ENCODE data around the gene BAHCC1. TPM values are rescaled to one million over a fixed set of nuclear protein-coding genes. Genes with fewer than 3 reads are reported as not detected.

The BAHCC1 gene
- total RNA-seq, 6 donors from 2014 or later = 8.2 to 81.7 (median 21.0) TPM

DNA sequence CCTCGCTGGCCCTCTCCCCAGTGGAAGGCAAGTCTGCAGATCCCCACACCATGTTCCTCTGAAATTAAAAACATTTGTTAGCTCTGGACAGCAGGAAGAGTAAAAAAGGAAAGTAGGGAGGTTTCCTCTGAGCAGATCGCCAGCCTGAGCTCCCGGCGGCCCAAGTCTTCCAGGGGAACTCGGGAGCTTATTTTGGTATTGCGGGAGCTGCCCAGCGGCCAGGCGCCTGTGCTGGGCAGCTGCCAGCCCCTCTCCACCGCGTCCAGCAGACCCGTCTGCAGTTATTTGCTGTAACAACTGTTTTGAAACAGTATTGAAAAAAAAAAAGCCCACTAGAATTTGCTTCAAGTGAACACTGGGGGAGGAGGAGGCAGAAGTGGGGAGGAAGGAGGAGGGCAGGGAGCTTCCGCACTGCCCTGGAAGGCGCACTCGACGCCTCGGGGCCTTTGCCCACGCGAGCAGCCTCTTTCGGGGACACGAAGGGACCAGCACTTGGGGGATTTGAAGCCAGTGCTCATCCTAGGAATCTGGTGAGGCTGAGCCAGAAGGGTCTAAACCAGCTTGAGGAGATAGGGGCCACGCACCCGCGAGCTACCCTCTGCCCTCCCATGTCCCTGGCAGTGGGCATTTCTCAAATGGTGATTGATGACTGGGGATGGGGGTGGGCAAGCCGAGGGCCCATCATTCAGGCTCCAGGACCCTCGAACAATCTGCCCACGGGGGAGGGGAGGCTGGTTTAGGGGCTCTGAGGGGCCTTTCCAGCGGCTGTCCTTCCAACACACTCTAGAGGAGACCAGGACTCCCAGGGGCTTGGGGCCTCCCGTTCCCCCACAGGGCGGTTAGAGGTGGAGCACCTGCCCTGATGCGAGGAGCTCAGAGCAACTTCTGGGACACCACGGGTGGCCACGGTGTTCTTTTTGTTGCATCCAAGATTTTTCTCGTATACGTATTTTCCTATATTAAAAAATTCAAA lies 3.0 kb upstream of the BAHCC1 start:
- peak overlapping the region; percentile 95 to 99 (median 96) for H3K27ac ChIP-seq
- WGBS, 2 donors = 23 to 36% methylated on average over 28 to 31 of the region's 34 CpGs

DNA sequence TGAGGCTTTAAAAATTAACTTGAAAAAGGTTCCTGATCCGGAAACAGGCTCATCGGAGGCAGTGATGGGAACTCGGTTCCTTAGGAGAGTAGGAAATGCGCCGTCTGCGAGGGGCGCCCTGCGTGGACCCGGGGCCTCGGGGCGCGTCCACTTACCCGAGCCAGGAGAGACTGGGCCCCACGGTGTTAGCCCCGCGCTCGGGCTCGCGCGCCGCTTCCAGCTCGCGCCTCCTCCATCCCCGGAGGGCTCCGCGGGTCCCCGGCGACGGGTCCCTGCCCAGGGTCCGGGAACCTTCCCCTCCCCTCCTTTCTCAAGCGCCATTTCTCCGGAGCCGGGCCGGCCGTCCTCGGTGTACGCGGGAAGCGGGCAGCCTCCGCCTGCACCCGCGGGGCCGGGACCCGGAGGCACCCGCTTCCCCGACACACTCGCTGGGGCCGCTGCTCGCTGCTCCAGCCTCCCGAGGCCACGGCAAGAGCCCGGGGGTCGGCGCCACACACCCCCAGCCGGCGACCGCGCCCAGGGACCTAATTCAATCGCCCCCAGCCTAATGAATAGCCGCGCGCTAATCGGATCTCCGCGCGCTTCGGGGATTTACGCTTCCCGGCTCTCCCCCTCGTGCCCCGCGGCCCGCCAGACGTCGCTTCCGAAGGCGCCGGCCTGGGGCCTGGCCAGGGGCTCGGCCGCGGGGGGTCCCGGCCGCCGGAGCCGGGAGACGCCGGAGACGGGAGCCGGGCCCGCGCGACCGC lies 2.2 kb upstream of the BAHCC1 start:
- no peak for ATAC-seq (ENCODE audit: low FRiP score in 2 of 2)
- H3K9me3 ChIP-seq = no peaks in the 10 kb centered on the region
- peaks cover 56 to 78% (median 63%) of the 10 kb centered on the region in 4 donors for H3K4me1 ChIP-seq
- H3K27ac ChIP-seq = peak overlapping the region; percentile 95 to 99 (median 96)
- H3K27me3 ChIP-seq = peaks cover 0 to 17% (median 0%) of the 10 kb centered on the region in 4 donors
- 1 to 11% methylated on average over 12 to 67 of the region's 93 CpGs for WGBS, 2 donors
- no peaks in the 10 kb centered on the region for H3K36me3 ChIP-seq
- no peak for TF ChIP-seq EP300 (IDR thresholded peaks at IDR 0.05)
- TF ChIP-seq, protein P1, sequence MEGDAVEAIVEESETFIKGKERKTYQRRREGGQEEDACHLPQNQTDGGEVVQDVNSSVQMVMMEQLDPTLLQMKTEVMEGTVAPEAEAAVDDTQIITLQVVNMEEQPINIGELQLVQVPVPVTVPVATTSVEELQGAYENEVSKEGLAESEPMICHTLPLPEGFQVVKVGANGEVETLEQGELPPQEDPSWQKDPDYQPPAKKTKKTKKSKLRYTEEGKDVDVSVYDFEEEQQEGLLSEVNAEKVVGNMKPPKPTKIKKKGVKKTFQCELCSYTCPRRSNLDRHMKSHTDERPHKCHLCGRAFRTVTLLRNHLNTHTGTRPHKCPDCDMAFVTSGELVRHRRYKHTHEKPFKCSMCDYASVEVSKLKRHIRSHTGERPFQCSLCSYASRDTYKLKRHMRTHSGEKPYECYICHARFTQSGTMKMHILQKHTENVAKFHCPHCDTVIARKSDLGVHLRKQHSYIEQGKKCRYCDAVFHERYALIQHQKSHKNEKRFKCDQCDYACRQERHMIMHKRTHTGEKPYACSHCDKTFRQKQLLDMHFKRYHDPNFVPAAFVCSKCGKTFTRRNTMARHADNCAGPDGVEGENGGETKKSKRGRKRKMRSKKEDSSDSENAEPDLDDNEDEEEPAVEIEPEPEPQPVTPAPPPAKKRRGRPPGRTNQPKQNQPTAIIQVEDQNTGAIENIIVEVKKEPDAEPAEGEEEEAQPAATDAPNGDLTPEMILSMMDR (IDR thresholded peaks at IDR 0.05) = no peak
- no peak for TF ChIP-seq POLR2A (IDR thresholded peaks at IDR 0.05)
- TF ChIP-seq POLR2AphosphoS5 (IDR thresholded peaks at IDR 0.05) = no peak
- H3K4me3 ChIP-seq = peak overlapping the region; percentile 36 to 85 (median 80)
- DNase-seq = peak in 1 of 2 donors; percentile 89

More for the DNA sequence above, 3.0 kb upstream of the BAHCC1 start:
- no peaks in the 10 kb centered on the region for H3K9me3 ChIP-seq
- H3K4me1 ChIP-seq = peaks cover 52 to 84% (median 60%) of the 10 kb centered on the region in 4 donors
- peaks cover 0 to 18% (median 0%) of the 10 kb centered on the region in 4 donors for H3K27me3 ChIP-seq
- peak in 1 of 2 donors; percentile 92 for DNase-seq
- TF ChIP-seq, protein P1 (IDR thresholded peaks at IDR 0.05) = no peak
- TF ChIP-seq POLR2A (IDR thresholded peaks at IDR 0.05) = peak in 2 of 4 donors; percentile 15 to 67
- H3K36me3 ChIP-seq = no peaks in the 10 kb centered on the region
- ATAC-seq (ENCODE audit: low FRiP score in 2 of 2) = no peak
- H3K4me3 ChIP-seq = peak overlapping the region; percentile 36 to 85 (median 80)

DNA sequence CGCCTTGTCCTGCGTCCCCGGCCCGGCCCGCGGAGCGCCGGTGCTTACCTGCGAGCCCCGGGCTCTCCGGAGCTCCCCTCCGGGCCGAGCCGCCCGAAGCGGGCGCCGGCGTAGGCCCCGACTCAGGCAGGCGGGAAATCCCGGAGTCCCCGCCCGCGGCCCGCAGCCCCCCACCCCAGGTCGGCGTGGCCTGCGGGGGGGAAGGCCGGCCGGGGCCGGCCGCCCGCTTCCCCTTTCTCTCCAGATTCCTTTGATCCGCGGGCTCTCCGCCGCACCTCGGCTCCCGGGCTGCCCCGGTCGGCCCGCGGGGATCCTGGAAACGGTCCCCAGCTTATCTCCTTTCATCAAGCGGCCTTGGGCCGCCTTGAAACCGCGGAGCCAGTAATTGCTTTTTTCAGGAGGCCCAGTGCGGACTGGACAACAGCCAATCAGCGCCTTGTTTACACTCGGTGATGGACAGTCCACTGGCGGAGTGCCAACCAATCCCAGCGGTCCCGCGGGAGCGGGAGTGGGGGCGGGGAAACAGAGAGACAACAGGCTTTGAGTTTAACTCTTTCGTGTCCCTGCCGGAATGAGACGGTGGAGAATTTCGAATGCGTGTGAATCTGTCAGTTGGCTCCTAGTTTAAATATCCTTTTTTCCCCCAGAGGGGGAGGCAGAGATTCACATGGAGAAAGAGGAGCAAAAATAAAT lies 1.4 kb upstream of the BAHCC1 start:
- DNase-seq (peak; percentile 98), ATAC-seq (ENCODE audit: low FRiP score in 2 of 2) (peak; percentile 75 to 84)
- peak overlapping the region; percentile 36 to 85 (median 80) for H3K4me3 ChIP-seq
- no peaks in the 10 kb centered on the region for H3K9me3 ChIP-seq
- WGBS, 2 donors = 0 to 2% methylated on average over 22 to 29 of the region's 63 CpGs
- H3K36me3 ChIP-seq = no peaks in the 10 kb centered on the region
- TF ChIP-seq EP300 (IDR thresholded peaks at IDR 0.05) (peak in 1 of 4 donors; percentile 79), POLR2A (IDR thresholded peaks at IDR 0.05) (peak in 3 of 4 donors; percentile 42 to 84 (median 74)), POLR2AphosphoS5 (IDR thresholded peaks at IDR 0.05) (peak; percentile 95 to 97)
- TF ChIP-seq, protein P1 (IDR thresholded peaks at IDR 0.05) = peak in 2 of 6 experiments; percentile 6 to 8
- H3K27me3 ChIP-seq = peaks cover 0 to 17% (median 0%) of the 10 kb centered on the region in 4 donors
- H3K27ac ChIP-seq = peak overlapping the region; percentile 95 to 99 (median 96)
- peaks cover 55 to 78% (median 63%) of the 10 kb centered on the region in 4 donors for H3K4me1 ChIP-seq

DNA sequence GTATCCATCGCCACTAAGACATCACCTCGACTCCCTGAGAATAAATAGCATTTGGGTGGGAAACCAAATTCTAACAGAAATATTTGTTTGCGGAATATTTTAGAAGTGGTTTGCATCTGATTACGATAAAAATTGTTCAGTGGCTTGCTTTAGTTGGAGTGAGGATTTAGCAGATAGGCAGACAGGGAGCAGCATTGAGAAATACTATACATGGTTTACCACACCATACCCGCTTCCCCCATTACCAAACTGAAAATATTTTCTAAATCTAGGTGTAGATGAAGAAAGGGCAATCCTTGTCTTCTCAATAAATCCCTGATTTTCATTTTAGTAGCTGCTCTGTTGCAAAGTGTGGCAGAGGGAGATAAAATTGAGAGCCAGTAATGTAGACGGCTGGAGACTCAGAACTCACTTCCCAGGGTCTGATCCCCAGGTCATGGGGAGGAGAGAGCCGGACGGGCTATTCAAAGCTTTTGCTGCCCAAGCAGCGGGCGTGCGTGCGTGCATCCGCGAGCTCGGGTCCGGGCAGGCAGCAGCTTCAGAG lies 808 bp upstream of the BAHCC1 start:
- WGBS, 2 donors = 7 to 8% methylated on average over 6 to 16 of the region's 16 CpGs
- Histone ChIP-seq H3K36me3 (no peaks in the 10 kb centered on the region), H3K27me3 (peaks cover 0 to 17% (median 0%) of the 10 kb centered on the region in 4 donors), H3K4me3 (peak overlapping the region in 3 of 4 donors; percentile 79 to 85 (median 82)), H3K9me3 (no peaks in the 10 kb centered on the region), H3K4me1 (peaks cover 50 to 77% (median 58%) of the 10 kb centered on the region in 4 donors), H3K27ac (peak overlapping the region in 3 of 4 donors; percentile 95 to 99 (median 96))
- DNase-seq (peak in 1 of 2 donors; percentile 82), ATAC-seq (ENCODE audit: low FRiP score in 2 of 2) (no peak)
- TF ChIP-seq EP300 (IDR thresholded peaks at IDR 0.05) (no peak), POLR2AphosphoS5 (IDR thresholded peaks at IDR 0.05) (no peak), POLR2A (IDR thresholded peaks at IDR 0.05) (no peak)
- TF ChIP-seq, protein P1 (IDR thresholded peaks at IDR 0.05) = no peak
